Stimulated activated CD8-positive, alpha-beta memory T cell treated with anti-CD3 and anti-CD28 coated beads, Interleukin-4, amount 100 ng/mL, for 4 hours (primary cell): ENCODE results near the gene COP1.

Experiments
- DNase-seq, 2 donors: peaks; one replicate each; pipeline ENCODE4 v3.0.0-alpha.2; 2020; ENCODE audit warnings: low read depth in 2 of 2, low spot score in 1 of 2

COP1 gene

GRCh38 chr1:175976865-175977642 lies 230.0 kb downstream of the COP1 start:
- no peak for DNase-seq

- DNase-seq: no peak
Observed at GRCh38 chr1:175969231-175969630, 237.9 kb downstream of the COP1 start.

DNA sequence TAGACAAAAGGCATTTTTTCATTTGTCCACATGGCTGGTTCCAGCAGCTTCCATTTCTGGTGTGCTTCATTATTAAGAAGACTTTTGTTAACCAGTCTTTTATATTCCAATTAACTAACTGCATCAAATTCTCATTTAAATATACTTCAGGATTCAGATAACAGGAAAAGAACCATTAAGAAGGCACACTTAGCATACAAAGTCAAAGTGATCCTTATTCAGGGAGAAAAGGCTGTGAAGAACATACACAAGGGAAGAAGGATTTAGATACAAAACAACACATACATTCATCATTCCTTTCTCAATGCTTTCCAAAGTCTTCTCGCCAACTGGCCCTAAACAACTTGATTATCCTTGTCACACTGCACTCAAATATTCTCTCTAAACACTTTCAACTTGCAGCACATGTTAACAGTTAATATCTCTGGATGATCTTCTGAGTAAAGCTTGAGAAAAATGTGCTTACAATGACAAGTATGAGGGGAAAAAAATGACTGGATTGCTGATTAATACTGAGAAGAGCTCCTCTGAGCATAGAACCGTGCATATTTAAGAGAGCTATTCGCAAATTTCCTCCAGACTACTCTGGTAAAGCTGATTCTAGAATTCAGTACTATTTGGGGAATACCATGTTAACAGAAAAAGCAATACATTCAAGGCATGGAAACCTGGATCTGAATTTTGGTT lies 238.5 kb downstream of the COP1 start:
- DNase-seq: no peak

DNA sequence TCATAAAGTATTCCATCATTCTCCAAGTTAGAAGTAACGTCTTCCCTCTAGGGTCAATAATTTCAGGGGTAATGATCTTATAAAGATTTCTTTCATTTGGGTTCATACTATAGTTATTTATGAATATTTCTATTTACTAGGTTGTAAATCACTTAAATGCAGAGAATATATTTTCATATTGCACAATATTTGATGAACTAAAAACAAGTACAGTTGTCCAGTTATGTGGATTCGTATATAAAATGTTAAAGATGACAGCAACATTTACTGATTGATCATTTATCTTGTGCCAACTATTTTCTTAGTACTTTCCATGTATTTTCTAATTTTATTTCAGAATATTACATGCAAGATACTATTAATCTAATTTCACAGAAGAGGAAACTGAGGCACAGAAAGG lies 243.3 kb downstream of the COP1 start:
- no peak for DNase-seq

GRCh38 chr1:175960169-175960568 lies 246.9 kb downstream of the COP1 start:
- no peak for DNase-seq

DNA sequence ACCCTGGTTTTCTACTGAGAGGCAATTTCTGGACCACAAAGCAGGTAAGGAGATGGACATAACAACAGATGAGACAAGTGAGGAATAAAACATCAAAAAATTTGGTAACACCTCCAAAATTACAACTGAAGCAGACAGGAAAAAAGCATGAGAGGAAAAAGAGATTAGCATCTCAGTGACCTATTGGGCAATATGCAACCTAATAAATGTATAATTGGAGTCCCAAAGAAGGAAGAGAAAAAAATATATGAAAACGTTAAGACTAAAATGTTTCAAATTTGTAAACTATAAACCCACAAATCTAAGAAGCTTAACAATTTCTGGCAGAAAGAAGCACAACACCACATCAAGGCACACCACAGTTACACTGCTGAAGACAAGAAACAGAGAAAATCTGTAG lies 255.5 kb downstream of the COP1 start:
- DNase-seq: no peak

DNA sequence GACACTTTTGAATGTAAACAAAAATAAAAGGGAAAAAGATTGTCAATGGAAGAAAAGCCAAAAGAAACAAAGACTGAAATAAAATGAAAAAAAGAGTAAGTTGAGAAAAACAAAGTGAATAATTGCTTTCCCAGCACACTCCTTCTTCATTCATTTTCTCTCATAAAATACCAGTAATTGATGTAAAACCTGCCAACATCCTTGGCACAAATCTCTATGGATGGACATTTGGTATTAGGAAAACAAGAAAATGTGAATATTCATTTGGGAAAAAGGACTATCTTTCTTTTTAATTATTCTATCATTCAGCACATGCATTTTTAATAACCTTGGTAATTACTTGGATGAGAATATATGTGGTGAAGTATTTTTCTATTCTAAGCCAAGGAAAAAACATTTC lies 259.3 kb downstream of the COP1 start:
- no peak for DNase-seq

DNA sequence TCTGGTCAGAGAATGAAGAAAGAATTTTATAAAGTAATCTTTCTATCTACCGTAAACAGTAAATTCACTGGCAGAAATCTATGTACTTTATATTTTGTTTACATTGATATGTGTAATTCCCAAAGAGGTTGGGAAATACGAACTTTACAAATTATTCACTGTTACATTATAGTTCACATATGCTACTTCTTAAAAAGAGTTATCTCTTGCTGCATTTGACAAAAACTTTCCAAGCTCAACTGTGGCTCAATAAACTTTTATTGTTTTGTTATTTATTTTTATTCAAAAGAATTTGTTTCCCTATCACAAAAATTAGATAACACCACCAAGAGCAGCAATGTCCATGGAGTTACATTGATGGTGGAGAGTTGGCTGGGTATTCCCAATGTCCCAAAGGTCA lies 262.5 kb downstream of the COP1 start:
- DNase-seq: no peak

GRCh38 chr1:175941164-175941563 lies 265.9 kb downstream of the COP1 start:
- DNase-seq: no peak

GRCh38 chr1:175936736-175937135 lies 270.4 kb downstream of the COP1 start:
- DNase-seq: no peak

DNA sequence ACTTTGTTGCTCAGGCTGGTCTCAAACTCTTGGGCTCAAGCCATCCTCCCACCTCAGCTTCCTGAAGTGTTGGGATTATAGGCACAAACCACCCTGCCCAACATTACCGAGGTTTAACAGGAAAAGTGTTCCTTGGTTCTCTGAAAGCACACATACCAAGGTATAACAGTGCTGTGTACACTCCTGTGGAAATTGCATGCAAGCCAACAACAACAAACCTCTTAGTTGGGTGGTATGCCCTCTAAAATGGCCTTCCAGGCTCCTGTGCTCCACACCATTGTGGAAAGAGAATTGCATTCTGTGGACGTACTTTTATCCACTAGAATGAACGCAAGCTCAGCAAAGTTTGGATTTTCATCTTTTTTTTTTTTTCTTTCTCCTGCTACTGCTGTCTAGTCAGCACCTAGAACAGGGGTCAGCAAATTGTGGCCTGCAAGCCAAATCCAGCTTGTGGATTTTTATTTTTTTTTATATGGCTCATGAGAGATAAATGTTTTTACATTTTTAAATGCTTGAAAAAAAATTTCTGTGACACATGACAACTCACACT lies 271.4 kb downstream of the COP1 start:
- DNase-seq: no peak

DNA sequence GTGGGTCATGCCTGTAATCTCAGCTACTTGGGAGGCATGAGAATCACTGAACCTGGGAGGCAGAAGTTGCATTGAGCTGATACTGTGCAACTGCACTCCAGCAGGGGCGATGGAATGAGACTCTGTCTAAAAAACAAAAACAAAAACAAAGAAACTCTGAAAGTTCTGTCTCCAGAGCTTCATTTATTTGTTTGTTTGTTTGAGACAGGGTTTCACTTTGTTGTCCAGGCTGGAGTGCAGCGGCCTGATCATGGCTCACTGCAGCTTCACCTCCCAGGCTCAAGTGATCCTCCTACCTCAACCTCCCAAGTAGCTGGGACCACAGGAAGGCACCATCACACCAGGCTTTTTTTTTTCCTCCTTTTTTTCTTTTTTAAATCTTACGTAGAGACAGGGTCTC lies 271.9 kb downstream of the COP1 start:
- DNase-seq: no peak

GRCh38 chr1:175933801-175934200 lies 273.3 kb downstream of the COP1 start:
- DNase-seq: no peak

- DNase-seq: no peak
Observed at GRCh38 chr1:175927944-175928343, 279.1 kb downstream of the COP1 start.

DNA sequence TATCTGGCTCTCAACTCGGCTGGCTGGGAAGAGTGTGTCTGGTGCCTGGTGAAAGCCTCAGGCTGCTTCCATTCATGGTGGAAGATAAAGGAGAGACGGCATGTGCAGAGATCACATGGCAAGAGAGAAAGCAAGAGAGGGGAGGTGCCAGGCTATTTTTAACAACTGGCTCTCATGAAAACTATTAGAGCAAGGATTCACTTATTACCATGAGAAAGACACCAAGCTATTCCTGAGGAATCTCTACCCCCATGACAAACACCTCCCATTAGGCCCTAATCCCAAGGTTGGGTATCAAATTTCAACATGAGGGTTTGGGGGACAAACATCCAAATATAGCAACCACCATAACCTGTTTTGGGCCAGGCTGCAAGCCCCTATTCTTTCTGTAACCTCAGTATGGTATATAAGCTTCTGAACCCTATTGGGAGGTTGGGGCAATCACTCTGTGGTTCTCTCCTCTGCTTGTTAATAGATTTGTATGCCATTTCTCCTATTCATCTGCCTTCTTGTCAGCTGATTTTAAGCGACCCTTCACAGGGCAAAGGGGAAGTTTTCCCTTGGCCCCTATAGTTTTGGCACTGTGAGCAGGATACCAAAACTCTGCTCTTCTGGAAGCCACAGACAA lies 284.7 kb downstream of the COP1 start:
- DNase-seq: no peak

- DNase-seq: no peak
Observed at GRCh38 chr1:175920381-175920780, 286.7 kb downstream of the COP1 start.

- DNase-seq: no peak
Observed at GRCh38 chr1:175919001-175919400, 288.1 kb downstream of the COP1 start.

- DNase-seq: no peak
Observed at GRCh38 chr1:175918364-175918801, 288.7 kb downstream of the COP1 start.

DNA sequence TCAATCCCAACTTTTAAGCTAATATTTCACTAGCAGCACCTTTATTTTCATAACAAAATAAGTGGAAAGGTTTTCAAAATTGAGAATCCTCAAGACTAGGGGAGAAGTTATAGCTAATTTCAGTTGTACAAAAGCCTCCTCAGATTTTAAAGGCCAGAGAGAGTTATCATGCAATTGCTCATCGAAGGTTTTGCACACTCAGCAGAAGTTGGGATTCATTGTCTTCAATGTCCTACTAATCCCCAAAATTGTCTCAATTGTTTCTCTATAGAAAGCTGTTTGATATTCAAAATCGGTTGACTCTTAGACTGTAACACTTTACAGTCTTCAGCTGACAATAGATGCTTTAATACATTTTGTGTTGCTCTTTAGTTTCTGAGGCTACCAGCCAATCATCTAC lies 293.0 kb downstream of the COP1 start:
- no peak for DNase-seq

DNA sequence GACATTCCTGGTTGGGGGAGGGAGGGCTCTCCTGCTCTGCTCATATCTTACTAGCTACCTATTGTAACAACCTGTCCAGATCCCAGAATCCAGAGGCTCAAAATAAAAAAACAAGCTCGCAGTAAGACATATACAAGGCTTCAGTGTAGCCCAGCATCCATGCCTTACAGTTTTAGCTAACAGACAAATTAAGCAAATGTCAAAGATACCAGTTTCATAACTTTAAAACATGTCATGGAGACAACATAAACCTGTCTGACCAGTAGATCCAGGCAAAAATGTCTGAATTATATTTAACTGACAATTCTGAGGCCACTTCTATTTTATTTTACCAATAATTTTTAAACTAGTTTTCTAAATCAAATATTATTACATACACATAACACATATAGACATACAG lies 295.9 kb downstream of the COP1 start:
- no peak for DNase-seq

GRCh38 chr1:175906370-175906769 lies 300.7 kb downstream of the COP1 start:
- no peak for DNase-seq

DNA sequence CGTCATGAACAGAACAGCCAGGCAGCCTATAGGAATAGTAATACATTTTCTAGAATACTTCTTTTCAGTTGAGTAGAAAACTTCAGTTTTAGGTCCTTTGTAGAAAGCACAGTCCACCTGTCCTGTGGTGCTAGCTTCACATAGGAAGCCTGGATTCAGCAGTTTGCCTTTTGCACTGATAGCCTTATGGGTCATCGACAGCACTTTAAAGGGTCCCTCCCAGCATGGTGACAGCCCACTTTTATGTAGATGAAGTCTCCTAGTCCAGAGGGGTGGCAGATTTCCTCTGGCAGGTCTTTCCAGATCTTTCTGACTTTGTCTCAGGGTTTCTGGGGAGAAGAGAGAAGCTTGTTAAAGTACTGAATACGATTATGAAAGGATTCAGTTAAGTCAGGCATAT lies 302.3 kb downstream of the COP1 start:
- DNase-seq: no peak
